RPMI7951 (cell line): ENCODE measurements around the gene JAZF1. TPM values are rescaled to one million over a fixed set of nuclear protein-coding genes. Genes with fewer than 3 reads are reported as not detected.

Experiments
- DNase-seq: peaks from one replicate; pipeline ENCODE4 v3.0.0-alpha.2; 2012; ENCODE audit warnings: low read depth
- total RNA-seq: library from RNA; depleted of rRNA; stranded (reverse); fragments of >200 nt; shearing (Covaris generic); gene quantifications from 2 replicates; pipeline ENCODE4 v1.2.3, GENCODE V29; 2014

Gene JAZF1
- total RNA-seq, 1 experiment from 2014 or later, result 11.3 TPM

GRCh38 chr7:27840313-27840712 is 340.3 kb downstream of the JAZF1 start:
- no peak for DNase-seq

DNA sequence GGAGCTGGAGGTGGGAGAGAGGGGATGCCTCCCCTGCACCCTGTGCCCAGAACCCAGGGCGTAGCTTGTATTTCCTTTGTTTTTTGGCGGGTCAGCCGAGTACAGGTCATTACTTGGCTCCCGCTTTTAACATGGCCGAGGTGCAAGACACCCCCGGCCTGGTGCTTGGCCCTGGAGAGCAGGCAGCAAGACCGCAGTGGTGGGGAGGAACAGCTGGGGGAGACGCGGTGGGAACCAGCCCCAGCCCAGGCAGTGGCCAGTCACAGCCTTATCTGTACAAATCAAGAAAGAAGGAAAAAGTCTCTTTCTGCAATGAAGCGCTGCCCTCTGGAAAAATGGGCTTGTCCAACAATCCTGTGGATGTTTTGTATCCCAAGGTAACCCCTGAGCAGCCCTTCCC is 341.5 kb downstream of the JAZF1 start:
- no peak for DNase-seq

DNA sequence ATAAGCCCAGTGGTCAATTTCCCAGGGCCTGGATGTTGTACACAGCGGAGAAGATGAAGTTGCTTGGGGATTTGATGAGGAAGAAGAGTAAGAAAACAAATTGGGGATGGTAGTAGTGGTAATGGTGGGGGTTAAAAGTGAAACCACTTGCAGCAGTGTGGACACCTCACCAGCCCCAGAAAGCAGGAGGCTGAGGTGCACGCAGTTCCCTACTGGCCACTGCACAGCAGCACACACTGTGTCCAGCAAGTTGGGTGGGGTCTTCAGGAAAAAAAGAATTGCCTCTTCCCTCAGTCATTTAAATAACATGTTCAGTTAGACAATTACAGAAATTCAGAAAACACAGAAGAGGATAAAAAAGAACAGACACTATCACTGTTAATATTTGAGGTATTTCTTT is 344.1 kb downstream of the JAZF1 start:
- no peak for DNase-seq

DNA sequence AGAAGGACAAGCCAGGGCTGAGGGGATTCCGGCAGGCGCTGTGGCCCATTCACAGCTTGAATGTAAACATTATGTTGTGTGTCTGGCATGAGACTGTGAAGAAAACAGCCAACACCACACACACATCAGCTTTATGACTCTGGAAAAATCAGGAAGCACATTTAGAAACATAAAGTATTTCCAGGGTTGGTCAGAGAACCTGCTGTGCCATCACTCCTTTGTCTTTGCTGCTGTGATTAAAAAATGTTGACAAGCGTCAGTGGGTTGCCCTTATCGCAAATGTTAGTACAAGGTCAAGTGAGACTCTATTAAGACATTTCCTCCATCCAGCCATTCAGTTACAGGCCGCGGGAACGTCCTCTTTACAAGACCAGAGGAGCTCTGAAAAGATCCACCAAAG is 345.2 kb downstream of the JAZF1 start:
- no peak for DNase-seq

- DNase-seq, result no peak
Observed at GRCh38 chr7:27834179-27834921, 346.2 kb downstream of the JAZF1 start.

DNA sequence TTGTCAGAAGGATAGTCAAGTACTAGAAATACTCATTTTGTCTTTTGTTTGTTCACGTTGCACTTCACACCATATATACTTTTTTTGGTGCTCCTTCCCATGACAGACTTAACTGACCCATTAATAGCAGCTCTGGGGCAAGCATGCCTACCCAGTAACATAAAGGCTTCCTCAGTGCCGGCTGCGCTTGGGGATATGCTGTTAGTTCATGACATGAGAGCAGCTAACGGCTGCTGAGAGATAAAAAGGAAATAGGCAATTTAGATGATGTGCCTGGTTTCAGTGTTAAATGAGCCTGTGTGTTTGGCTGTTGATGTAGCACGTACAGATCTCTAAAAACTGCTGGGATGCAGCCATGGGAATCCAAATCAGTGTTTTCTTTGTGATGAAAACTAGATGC is 354.2 kb downstream of the JAZF1 start:
- peak; percentile 16 for DNase-seq

DNA sequence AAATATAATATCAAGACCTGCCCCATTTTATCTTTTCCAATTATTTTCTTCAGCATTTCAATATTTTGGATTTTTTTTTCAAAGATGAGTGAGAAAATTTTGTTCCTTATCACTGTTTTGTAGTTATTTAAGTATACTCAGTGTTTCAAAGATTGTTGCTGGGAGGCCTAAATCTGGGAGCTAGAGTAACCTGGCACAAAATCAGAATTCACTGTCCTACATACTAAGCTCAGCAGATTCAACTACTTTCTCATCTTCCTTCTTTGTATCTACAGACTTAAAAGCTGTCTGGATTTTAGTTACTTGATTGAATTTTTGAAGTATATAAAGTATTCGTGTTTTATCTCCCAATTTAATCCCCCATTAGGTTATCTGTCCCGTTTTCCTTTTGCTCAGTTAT is 354.7 kb downstream of the JAZF1 start:
- no peak for DNase-seq

DNA sequence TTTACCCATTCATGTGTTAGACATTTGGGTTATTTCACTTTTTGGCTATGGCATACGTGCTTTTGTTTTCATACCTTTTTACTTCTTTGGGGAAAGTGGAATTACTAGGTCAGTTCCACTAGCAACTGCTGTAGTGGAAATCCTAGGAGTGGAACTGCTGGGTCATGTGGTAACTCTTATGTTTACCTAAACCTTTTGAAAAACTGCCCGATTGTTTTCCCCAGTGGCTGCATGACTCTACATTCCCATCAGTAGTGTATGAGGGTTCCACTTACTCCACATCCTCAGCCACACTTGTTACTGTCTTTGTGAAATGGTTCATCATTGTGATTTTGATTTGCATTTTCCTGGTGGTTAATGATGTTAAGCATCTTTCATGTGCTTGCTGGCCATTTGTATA is 358.4 kb downstream of the JAZF1 start:
- DNase-seq, result no peak

GRCh38 chr7:27812706-27813105 is 367.9 kb downstream of the JAZF1 start:
- DNase-seq, result no peak

DNA sequence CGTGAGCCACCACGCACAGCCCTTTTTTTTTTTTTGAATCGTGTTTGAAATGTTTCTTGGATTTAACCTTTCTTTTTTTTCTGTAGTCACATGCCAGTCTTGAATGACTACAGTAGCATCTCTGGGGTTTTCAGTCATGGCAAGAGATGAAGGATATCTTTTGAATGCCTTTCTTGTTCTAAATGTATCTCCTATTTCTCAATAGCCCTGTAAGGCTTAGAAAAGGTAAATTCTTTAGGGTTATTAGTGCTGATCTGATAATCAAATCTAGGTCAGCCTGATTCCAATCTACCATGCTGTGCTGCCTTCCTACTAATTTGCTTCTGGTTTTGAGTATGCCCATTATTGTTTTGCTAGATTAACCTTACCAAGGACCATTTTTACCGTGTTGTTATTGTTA is 370.4 kb downstream of the JAZF1 start:
- DNase-seq, result no peak

DNA sequence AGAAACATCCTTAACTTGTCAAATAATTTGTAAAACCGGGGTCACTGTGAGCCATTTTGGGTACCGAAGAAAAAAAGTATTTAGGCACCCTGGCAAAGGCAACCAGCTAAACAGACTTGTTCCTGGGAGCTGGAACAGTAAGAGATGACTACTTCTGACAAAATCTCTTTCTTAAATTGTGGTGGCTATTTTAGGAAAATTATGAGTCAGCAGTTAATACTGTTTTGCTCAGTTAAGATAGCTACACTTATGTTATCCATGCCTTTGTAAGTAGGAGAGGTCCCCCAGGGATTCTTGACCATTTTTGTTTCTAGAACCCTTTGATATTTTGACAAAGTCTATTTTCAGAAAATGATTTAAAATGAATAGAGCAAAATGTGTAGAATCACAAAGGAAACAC is 372.0 kb downstream of the JAZF1 start:
- DNase-seq, result peak; percentile 61

- DNase-seq, result no peak
Observed at GRCh38 chr7:27804139-27804538, 376.5 kb downstream of the JAZF1 start.

- DNase-seq, result no peak
Observed at GRCh38 chr7:27802999-27803398, 377.6 kb downstream of the JAZF1 start.

GRCh38 chr7:27799212-27799611 is 381.4 kb downstream of the JAZF1 start:
- no peak for DNase-seq

GRCh38 chr7:27795977-27796376 is 384.6 kb downstream of the JAZF1 start:
- no peak for DNase-seq

GRCh38 chr7:27793780-27794179 is 386.8 kb downstream of the JAZF1 start:
- peak; percentile 53 for DNase-seq

DNA sequence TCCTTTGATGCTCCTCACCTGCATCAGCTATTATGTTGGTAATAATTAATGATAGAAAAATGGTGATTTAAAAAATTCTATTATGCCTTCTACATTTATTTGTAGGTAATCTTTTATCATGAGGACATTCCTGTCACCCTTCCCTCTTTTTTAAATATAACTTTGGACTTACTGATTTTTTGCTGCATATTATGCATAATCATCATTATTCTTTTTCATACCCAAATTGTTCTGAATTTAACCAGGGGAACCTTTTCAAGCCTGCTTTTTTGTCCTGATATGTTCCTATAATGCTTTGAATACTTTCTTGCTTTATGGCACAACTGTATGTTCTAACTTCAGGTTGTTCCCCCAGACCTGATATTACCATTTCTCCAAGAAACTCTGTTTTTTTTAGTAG is 392.2 kb downstream of the JAZF1 start:
- no peak for DNase-seq

- peak; percentile 88 for DNase-seq
Observed at GRCh38 chr7:27784399-27785053, 396.1 kb downstream of the JAZF1 start.

DNA sequence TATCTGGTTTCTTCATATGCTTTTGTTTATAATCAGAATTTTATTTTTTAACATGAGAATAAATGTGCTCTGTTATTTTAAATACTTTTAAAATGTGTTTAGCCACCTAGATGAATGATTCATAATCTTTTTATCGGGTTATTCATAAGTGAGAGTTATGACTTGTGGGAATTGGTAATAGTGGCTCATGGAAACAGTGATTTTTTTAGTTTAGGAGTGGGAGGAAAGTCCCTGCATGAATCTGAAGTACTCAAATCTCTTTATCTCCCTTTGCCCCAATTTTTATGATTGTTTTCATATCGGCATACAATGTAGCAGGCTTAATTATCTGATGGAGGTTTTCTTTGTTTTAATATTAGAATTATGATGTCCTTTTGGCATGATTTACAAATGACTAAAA is 397.7 kb downstream of the JAZF1 start:
- no peak for DNase-seq

GRCh38 chr7:27781188-27781587 is 399.4 kb downstream of the JAZF1 start:
- DNase-seq, result no peak
